GM19438 (cell line): ENCODE data around the gene PDCL3.

Experiments
- ATAC-seq: cut with Tn5 transposase; IDR thresholded peaks from one replicate; pipeline ENCODE4 v1.9.1; 2021; ENCODE audit warnings: low read depth; ENCODE audit not compliant: unreplicated experiment

PDCL3 gene

DNA sequence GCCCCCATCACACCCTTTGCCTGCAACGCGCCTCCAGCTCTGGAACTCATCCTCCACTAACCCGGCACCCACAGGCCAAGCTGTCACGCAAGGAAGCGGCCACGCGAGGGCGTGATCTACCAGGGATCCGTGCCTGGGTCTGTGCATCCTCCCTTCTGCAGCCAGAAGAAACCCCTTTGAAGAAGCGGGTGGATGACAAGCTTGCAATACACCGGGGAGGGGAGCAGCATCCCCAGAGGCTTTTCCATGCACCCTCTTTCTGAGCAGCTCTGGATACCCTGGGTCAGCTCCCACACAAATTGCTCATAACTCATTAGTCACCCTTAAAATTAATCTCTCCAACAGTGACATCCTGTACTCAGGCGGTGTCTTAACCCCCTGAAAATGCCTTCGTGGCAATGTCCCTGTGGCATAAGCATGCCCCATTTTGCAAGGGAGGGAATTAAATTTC lies 47.6 kb downstream of the PDCL3 start:
- no peak for ATAC-seq

DNA sequence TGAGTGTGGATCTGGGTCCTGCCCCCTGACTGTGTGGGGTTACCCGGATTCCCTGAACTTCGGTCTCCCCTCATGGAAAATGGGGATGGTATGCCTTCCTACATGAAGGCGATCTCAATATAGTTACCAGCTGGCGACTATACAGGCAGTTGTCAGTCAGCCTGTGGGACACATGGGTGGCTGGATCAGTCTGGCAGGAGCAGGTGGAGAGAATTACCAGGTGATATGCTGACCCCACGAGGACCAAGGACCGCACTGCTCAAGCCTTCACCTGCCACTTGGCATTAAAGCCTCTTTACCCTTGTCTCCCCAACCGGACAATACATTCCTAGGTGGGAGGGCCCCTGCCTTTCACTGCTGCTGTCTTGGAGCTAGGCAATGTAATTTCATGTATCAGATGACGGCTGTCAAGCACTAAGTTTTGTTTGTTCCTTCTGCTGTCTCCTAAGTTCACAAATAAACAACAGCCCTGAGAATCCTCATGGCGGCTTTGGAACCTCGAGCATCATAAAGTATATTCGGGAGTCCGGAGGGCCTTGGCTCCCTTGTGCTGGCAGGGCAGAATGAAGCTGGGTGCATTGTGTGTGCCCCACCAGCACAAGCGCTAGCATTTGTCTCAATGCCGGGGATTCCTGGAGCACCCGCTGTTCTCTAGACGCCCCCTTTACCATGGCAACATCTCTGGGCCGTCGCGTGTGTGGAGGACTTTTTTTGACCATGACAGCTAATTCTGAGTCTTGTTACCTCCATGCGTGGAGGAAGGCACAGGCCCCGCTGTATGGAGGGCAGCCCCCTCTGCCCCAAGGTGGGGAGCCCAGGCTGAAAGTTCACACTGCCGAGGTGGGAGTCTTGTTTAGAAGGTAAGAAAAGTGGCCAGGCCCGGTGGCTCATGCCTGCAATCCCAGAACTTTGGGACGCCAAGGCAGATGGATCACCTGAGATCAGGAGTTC lies 48.6 kb downstream of the PDCL3 start:
- ATAC-seq, result no peak

- no peak for ATAC-seq
Observed at GRCh38 chr2:100612388-100613000, 49.7 kb downstream of the PDCL3 start.

DNA sequence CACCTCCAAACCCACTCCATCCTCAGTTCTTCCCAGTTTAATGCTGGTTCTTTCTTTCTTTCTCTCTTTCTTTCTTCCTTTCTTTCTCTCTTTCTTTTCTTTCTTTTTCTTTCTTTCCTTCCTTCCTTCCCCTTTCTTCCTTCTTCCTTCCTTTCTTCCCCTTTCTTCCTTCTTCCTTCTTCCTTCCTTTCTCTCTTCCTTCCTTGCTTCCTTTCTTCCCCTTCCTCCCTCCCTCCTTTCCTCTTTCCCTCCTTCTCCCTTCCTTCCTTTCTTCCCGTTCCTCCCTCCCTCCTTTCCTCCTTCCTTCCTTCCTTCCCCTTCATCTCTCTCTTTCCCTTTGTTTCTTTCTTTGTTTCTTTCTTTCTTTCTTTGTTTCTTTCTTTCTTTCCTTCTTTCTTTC lies 50.9 kb downstream of the PDCL3 start:
- ATAC-seq, result no peak

DNA sequence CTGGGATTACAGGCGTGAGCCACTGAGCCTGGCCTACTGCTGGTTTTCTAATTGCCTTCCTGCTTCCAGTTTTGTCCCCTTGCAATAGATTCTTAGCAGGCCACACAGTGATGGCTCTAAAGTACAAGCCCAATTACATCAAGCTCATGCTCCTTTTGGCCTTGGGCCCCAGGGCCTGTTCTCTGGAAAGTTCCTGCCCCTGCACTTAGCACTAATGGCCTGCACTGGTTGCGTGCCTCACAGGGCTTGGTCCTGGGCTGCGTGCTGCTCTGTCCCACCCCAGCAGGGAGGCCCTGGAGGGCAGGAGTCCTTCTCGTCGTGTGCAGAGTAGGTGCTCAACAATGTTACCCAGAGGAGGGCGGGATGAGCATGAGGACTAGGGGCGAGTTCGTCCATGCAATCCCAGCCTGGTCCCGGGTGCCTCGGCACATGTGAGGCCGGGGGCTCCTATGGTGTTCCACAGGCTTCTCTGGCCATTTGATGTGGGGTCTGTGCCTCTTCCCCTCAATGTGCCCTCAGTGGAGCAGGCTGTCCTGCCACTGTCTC lies 51.7 kb downstream of the PDCL3 start:
- ATAC-seq, result no peak

GRCh38 chr2:100615471-100615870 lies 52.7 kb downstream of the PDCL3 start:
- no peak for ATAC-seq

GRCh38 chr2:100615886-100616285 lies 53.1 kb downstream of the PDCL3 start:
- ATAC-seq, result no peak

GRCh38 chr2:100616841-100617390 lies 54.1 kb downstream of the PDCL3 start:
- no peak for ATAC-seq

- ATAC-seq, result no peak
Observed at GRCh38 chr2:100619951-100620350, 57.2 kb downstream of the PDCL3 start.

- no peak for ATAC-seq
Observed at GRCh38 chr2:100620481-100620880, 57.7 kb downstream of the PDCL3 start.

DNA sequence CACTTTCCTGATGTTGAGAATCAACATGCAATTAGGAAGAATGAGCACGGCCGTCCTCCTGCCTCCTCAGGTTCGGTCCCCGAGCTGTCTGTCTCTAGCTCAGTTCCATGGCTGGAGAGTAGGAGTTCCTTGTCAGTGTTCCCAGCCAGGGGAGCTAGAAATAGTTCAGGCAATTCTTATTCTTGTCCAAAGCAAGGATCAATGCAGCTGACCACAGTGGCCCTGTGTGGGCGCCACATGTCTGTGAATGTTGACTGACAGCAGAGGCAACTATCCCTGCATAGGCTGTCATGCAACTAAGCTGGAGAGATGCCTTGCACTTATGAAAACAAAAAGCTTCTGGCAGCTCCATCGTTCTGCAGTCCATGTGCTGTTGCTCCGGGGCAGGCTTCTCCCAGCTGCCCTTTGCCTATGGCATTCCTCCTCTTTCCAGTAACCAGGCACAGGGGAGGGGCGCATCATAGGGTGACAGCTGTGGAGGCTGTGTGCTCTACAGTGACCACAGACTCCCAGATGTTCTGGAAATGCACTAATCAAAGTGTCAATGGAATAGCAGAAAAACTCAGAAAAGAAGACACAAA lies 58.7 kb downstream of the PDCL3 start:
- ATAC-seq, result no peak

DNA sequence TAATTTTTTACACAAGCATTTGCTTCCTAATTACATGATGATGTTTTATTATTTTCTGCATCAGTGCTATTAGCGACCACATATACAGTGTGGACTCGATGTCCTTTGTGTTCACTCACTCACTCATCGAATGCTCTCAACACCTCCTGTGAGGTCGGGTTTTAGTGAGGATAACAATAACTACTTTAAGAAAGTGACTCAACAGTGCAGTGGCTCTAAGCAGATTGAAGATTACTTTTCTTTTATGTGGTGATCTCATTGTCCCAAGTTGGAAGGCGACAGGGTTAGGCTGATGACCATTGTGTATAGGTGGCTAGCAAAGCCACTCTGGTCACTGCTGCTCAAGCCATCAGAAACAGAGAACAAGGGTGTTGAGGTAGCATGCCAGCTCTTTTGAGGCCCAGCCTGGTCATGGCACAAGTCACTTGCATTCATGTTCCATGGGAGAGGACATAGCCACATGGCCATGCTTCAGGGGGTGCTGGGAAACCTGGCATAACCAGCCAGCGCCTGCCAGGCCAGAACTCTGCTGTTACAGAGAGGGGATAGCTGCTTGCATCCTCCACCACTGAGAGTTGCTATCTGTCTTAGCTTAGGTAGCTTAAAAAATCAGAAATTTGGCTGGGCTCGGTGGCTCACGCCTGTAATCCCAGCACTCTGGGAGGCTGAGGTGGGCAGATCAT lies 60.4 kb downstream of the PDCL3 start:
- no peak for ATAC-seq

DNA sequence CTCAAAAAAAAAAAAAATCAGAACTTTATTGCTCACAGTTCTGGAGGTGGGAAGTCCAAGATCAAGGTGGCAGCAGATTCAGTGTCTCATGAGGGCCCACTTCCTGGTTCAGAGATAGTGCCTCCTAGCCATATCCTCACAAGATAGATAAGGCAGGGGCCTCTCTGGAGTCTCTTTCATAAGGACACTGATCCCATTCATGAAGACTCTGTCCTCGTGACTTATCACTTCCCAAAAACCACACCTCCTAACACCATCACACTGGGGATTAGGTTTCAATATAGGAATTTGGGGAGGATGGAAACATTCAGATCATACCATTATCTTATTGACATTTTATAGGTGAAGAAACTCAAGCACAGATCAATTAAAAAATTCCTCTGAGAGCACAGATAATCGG lies 61.1 kb downstream of the PDCL3 start:
- no peak for ATAC-seq

DNA sequence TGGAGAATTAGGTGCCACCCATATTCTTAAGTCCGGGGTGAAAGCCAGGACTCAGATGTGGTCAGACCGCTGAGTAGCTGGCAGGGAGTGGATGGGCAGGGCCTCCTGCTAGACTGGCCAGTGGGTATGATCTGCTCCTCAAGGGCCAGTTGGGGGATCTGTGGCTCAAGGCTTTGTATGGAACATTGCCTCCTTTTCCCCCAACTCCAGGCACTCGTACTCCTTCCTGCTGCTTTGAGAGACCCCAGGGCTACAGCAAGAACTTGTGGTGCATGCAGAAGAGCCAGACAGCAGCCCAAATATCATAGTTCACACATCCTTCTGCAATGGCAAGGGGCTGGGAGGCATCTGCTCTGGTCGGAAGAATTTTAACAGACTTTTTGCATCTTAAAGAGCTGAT lies 61.7 kb downstream of the PDCL3 start:
- ATAC-seq, result no peak

- no peak for ATAC-seq
Observed at GRCh38 chr2:100625717-100626116, 62.9 kb downstream of the PDCL3 start.
